NCI-H345 treated with DMSO at 0.1 percent for 48 hours (cell line): Measurements from ENCODE around the gene OR5H2.

Experiments used
- DNase-seq: peaks from one replicate; lab custom pipeline; 2025; ENCODE audit not compliant: unreplicated experiment; lab: John Stamatoyannopoulos, UW

OR5H2 gene

DNA sequence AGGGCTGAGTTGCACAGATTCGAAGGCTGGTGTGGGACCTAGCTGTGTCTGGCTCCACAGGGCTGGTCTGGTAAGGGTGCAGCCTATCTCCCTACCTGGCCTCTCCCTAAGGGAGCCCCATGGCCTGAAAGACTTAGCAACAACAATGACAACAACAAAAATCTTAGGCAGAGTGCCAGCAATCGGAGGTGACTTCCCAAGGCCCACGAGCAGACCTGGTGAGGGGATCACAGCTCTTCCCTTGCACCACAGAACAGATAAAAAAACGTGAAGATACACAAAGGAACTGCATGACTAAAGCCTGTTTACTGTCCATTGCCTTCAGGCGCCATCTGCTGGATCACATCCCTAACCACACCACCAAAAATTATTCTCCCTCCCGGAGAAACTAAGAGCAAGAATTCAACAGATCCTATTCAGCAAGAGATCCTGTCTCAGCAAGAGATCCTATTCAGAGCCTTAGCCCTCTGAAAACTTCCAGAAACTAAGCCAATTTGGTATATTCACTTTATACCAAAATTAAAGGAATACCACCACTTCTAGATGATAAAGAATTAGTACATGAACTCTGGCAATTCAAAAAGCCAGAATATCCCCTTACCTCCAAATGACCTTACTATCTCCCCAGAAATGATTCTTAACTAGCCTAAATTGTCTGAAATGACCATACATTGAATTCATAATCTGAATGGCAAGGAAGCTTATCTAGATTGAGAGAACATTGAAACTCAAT lies 47.3 kb downstream of the OR5H2 start:
- peak; percentile 6 for DNase-seq

DNA sequence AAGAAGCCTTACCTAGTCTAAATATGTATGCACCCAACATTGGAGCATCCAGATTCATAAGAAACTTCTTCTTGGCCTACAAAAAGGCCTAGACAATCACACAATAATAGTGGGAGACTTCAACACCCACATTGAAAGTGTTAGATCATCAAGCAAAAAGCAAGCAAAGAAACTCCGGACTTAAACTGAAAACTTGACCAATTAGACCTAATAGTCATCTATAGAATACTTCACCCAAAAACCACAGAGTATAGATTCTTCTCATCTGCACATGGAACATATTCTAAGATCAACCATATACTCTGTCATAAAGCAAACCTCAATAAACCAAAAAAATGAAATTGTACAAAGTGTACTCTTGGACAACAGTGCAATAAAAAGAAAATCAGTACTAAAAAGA lies 49.0 kb downstream of the OR5H2 start:
- DNase-seq = no peak
